Keratinocyte (primary cell): ENCODE measurements around the gene LTBR. TPM values are rescaled to one million over a fixed set of nuclear protein-coding genes. Genes with fewer than 3 reads are reported as not detected.

Source experiments
- DNase-seq: peaks from one replicate; pipeline ENCODE4 v3.0.0-alpha.2; 2011; ENCODE audit warnings: low read depth, missing footprints, low spot score
- FAIRE-seq: peaks from 2 replicates; lab custom pipeline; 2011; peaks lifted over from hg19 to GRCh38; lab: Jason Lieb, UNC
- H2AFZ ChIP-seq: 2 replicates; pipeline ENCODE4 v1.6.0; 2012; ENCODE audit warnings: low read length, control low read depth, inconsistent platforms; ENCODE audit not compliant: control insufficient read depth
- H3K27ac ChIP-seq: 2 replicates; pipeline ENCODE4 v1.5.1; 2011; ENCODE audit warnings: low read length; ENCODE audit not compliant: control insufficient read depth, insufficient read depth
- H3K27me3 ChIP-seq: 3 replicates; pipeline ENCODE4 v1.6.0; 2011; ENCODE audit warnings: low read length; ENCODE audit not compliant: control insufficient read depth, insufficient read depth; ENCODE audit errors: extremely low read depth
- H3K36me3 ChIP-seq, 2 experiments: 2 replicates in 1 of 2; 3 replicates in 1 of 2; pipeline ENCODE4 v1.5.1; 2011; ENCODE audit warnings: low read length in 2 of 2, mild to moderate bottlenecking in 1 of 2; ENCODE audit not compliant: control insufficient read depth in 2 of 2, insufficient read depth in 2 of 2; ENCODE audit errors: extremely low read depth in 1 of 2
- H3K4me1 ChIP-seq: 3 replicates; pipeline ENCODE4 v1.5.1; 2011; ENCODE audit warnings: low read length; ENCODE audit not compliant: control insufficient read depth, insufficient read depth; ENCODE audit errors: extremely low read depth
- H3K4me2 ChIP-seq: 3 replicates; pipeline ENCODE4 v1.6.0; 2011; ENCODE audit warnings: low read depth, low read length; ENCODE audit not compliant: control insufficient read depth, insufficient read depth; ENCODE audit errors: extremely low read depth
- H3K4me3 ChIP-seq, 3 experiments: fragments of 200-600 bp in 1 of 3; sonication (generic) in 1 of 3; 2 replicates in 2 of 3; 3 replicates in 1 of 3; pipeline ENCODE4 v1.5.1; 2011 to 2016; ENCODE audit warnings: low read length in 3 of 3, mild to moderate bottlenecking in 3 of 3, control low read depth in 2 of 3, inconsistent platforms in 1 of 3, low read depth in 1 of 3, mixed read lengths in 1 of 3, mixed run types in 1 of 3, moderate library complexity in 1 of 3; ENCODE audit not compliant: control insufficient read depth in 2 of 3, insufficient read depth in 2 of 3; ENCODE audit errors: extremely low read depth in 1 of 3
- H3K79me2 ChIP-seq: 2 replicates; pipeline ENCODE4 v1.6.0; 2012; ENCODE audit warnings: low read length; ENCODE audit not compliant: control insufficient read depth, insufficient read depth
- H3K9ac ChIP-seq: 3 replicates; pipeline ENCODE4 v1.6.0; 2011; ENCODE audit warnings: low read length; ENCODE audit not compliant: control insufficient read depth, insufficient read depth; ENCODE audit errors: extremely low read depth
- H3K9me1 ChIP-seq: 3 replicates; pipeline ENCODE4 v1.6.0; 2011; ENCODE audit warnings: low read length; ENCODE audit not compliant: control insufficient read depth, insufficient read depth; ENCODE audit errors: extremely low read depth
- H3K9me3 ChIP-seq: 2 replicates; pipeline ENCODE4 v1.5.1; 2012; ENCODE audit warnings: low read depth, low read length; ENCODE audit not compliant: control insufficient read depth
- H4K20me1 ChIP-seq: 3 replicates; pipeline ENCODE4 v1.6.0; 2011; ENCODE audit warnings: low read length; ENCODE audit not compliant: control insufficient read depth, insufficient read depth; ENCODE audit errors: extremely low read depth
- CTCF ChIP-seq, 3 experiments: IDR thresholded peaks in 1 of 3; conservative IDR thresholded peaks in 1 of 3; optimal IDR thresholded peaks in 1 of 3; 2 replicates in 2 of 3; 3 replicates in 1 of 3; pipeline versions ENCODE3 to v1.5.1; 2011; ENCODE audit warnings: low read length in 3 of 3, mild to moderate bottlenecking in 3 of 3, moderate library complexity in 2 of 3, control low read depth in 1 of 3, inconsistent platforms in 1 of 3; ENCODE audit not compliant: insufficient read depth in 2 of 3; ENCODE audit errors: extremely low read depth in 1 of 3
- EZH2 ChIP-seq: IDR thresholded peaks from one replicate; pipeline ENCODE4 v1.6.1; 2012; ENCODE audit warnings: inconsistent platforms, mild to moderate bottlenecking, low read length, moderate library complexity
- dilution Hi-C: fragments of 300-500 bp; cut with MboI; formaldehyde crosslinking; loops from one replicate; pipeline ENCODE4 v1.7.0; 2020; ENCODE audit warnings: low sequenced_read_pairs; ENCODE audit not compliant: extremely low pct_ligation_motif_present
- polyA plus RNA-seq, 5 experiments: library from polyadenylated mRNA; depleted of rRNA in 3 of 5; stranded (reverse) in 3 of 5; stranded (forward) in 1 of 5; unstranded in 1 of 5; fragments of >200 nt; gene quantifications; 1 replicate in 1 of 5; 2 replicates in 3 of 5; 3 replicates in 1 of 5; pipeline versions ENCODE4 v1.2.1 to v1.2.3, GENCODE V29; 2011 to 2012; ENCODE audit warnings: missing spikeins in 2 of 5, low read depth in 1 of 5, low replicate concordance in 1 of 5

Gene LTBR
- polyA plus RNA-seq, 1 donor (not counting 4 experiments of a cell fraction or from before 2014, with no cell fraction given), result 42.7 TPM

DNA sequence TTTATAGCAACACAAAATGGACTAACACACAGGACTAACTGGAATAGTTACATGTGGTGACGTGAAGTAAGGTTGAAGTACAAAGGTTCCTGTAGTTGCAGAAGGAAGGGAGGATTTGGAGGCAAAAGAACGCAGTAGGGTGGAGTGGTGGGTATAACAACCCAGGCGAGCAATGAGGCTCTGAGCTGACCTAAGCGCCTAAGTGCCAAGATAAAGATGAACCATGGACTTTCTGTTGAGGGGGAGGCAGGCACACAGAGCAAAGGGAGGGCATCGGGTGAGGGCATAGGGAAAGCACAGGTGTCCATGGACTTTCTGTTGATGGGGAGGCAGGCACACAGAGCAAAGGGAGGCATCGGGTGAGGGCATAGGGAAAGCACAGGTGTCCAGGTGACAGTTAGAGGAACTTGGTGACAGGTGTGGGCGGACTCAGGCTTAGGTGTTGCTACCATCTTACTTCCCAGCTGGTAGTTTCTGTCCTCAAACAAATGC, 23.8 kb upstream of the LTBR start:
- H3K36me3 ChIP-seq, result peaks cover 2% of the 10 kb centered on the region in 2 experiments
- no peak for FAIRE-seq
- no peaks in the 10 kb centered on the region for H3K9me3 ChIP-seq
- no peak overlapping the region for H3K27ac ChIP-seq
- dilution Hi-C loops, result no loop called here
- H3K9ac ChIP-seq, result no peak overlapping the region
- no peaks in the 10 kb centered on the region for H4K20me1 ChIP-seq
- H3K9me1 ChIP-seq, result no peaks in the 10 kb centered on the region
- H3K27me3 ChIP-seq, result no peaks in the 10 kb centered on the region
- peaks cover 12% of the 10 kb centered on the region for H3K4me1 ChIP-seq
- TF ChIP-seq CTCF (optimal IDR thresholded peaks at IDR 0.05 in 1 of 3, IDR thresholded peaks at IDR 0.05 in 1 of 3, conservative IDR thresholded peaks at IDR 0.05 in 1 of 3; ENCODE audit: extremely low read depth in 1 of 3, insufficient read depth in 2 of 3, low read length in 3 of 3), result no peak
- no peak for TF ChIP-seq EZH2
- no peak for DNase-seq
- no peak overlapping the region for H3K4me2 ChIP-seq
- no peaks in the 10 kb centered on the region for H3K79me2 ChIP-seq
- H3K4me3 ChIP-seq, result no peak overlapping the region
- H2AFZ ChIP-seq, result no peak overlapping the region

DNA sequence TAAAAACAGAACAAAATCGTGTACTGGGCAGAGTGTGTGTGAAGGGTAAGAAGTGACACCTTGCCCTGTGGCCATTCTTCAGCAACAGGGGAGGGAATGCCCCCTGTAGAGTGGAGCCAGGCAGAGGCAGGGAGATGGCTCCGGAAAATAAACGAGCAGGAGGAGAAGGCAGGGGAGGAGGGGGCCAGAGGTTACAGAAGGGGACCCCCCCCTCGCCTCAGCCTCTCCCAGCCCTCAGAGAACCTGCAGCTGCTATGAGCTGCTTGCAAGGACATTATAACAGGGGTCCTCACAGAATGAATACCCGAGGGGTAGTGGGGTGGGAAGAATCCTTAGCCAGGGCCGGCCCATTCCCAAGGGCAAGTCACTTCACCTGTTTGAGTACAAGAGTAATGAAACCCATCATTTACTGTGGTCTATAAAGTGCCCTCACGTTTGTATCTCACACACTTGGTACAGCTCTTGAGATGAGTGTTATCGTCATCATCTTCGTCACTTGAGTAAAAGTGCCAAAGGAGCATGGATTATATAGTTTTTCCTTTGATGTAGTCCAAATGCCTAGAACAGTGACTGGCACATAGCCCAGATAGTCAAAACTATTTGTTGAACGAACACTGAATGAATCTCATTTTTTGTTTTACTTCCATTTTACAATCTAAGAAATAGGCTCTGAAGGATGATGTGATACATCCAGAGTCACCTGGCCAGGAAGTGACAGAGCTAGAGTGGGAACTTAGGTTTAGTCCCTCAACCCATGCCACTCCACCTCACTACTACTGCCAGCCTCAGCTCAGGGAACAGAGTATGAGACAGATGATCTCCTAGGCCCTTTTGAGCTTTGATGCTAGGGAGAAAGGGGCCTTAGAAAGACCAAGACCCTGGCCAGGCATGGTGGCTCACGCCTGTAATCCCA, 23.1 kb upstream of the LTBR start:
- DNase-seq, result no peak
- dilution Hi-C loops, result no loop called here
- H3K4me3 ChIP-seq, result no peak overlapping the region
- no peak overlapping the region for H3K27ac ChIP-seq
- H3K79me2 ChIP-seq, result no peaks in the 10 kb centered on the region
- H3K36me3 ChIP-seq, result peaks cover 2% of the 10 kb centered on the region in 2 experiments
- H3K4me1 ChIP-seq, result peaks cover 12% of the 10 kb centered on the region
- no peak overlapping the region for H3K9ac ChIP-seq
- no peaks in the 10 kb centered on the region for H3K9me1 ChIP-seq
- no peaks in the 10 kb centered on the region for H3K9me3 ChIP-seq
- H4K20me1 ChIP-seq, result no peaks in the 10 kb centered on the region
- no peak overlapping the region for H2AFZ ChIP-seq
- TF ChIP-seq CTCF (optimal IDR thresholded peaks at IDR 0.05 in 1 of 3, IDR thresholded peaks at IDR 0.05 in 1 of 3, conservative IDR thresholded peaks at IDR 0.05 in 1 of 3; ENCODE audit: extremely low read depth in 1 of 3, insufficient read depth in 2 of 3, low read length in 3 of 3), result no peak
- TF ChIP-seq EZH2, result no peak
- no peaks in the 10 kb centered on the region for H3K27me3 ChIP-seq
- FAIRE-seq, result no peak
- H3K4me2 ChIP-seq, result no peak overlapping the region
